ENCODE data around the gene TM9SF2.
A peak's percentile ranks its signal among the peaks of the same experiment; 100 is the strongest.

Gene TM9SF2

DNA sequence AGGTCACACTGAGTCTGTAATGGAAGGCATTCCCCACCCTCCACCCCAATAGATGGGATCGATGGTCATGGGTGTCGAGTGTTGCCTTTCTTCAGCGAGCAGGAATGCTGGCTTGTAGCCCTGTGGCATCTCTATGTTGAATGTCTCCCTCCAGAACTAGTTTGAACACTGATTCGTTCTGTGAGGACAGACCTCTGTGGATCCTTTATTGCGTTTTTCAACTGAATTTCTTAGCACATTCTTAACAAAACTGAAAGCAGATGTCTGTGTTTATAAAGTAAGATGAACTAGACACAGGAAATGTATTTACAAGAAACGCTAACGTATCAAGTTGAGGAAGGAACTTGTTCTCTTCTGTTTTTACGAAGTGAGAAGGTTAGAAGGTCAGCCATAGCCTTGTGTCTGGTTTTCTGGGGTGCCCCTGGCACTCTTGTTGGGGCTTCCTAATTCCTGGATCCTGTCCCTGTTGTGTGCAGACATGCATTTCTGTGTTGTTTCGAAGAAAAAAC lies 36.8 kb upstream of the TM9SF2 start:
- ChIA-PET CTCF (interaction anchor here (0.9 to 1.3 kb wide), 2 partner anchors 8 to 78 kb away, joined by 3 read pairs; no protein-coding TSS in a partner anchor), POLR2A (no interaction called here)
- H3K4me3 ChIP-seq (ENCODE audit: control insufficient read depth in 1 of 7, extremely low read depth in 1 of 7, insufficient read depth in 4 of 7, low read depth in 2 of 7, low read length in 6 of 7) = peak overlapping the region in 1 of 7 experiments; percentile 32
- 46% methylated on average over 7 of the region's 9 CpGs for WGBS (ENCODE audit: insufficient coverage)
- H3K4me1 ChIP-seq (ENCODE audit: control extremely low read depth in 1 of 4, control insufficient read depth in 4 of 4, insufficient read depth in 4 of 4, low read length in 3 of 4) = peaks cover 17 to 29% (median 19%) of the 10 kb centered on the region in 4 experiments
- no peaks in the 10 kb centered on the region for H3K27me3 ChIP-seq (replicated peaks in 2 of 5; ENCODE audit: control insufficient read depth in 4 of 5, insufficient read depth in 5 of 5, low read length in 4 of 5)
- peak in 2 of 3 donors; percentile 49 to 60 for DNase-seq
- H3K36me3 ChIP-seq (ENCODE audit: control insufficient read depth in 4 of 4, insufficient read depth in 4 of 4, low read length in 3 of 4) = no peaks in the 10 kb centered on the region
- no peaks in the 10 kb centered on the region for H3K9me3 ChIP-seq (ENCODE audit: control extremely low read depth in 1 of 5, control insufficient read depth in 4 of 5, insufficient read depth in 2 of 5, low read depth in 1 of 5, low read length in 4 of 5)
- H3K27ac ChIP-seq (ENCODE audit: insufficient read depth in 1 of 2, low read depth in 1 of 2, low read length in 2 of 2, poor library complexity in 1 of 2, severe bottlenecking in 2 of 2) = peak overlapping the region; percentile 20 to 36

GRCh38 chr13:99465454-99465853 lies 35.8 kb upstream of the TM9SF2 start:
- Histone ChIP-seq H3K4me3 (ENCODE audit: control insufficient read depth in 1 of 7, extremely low read depth in 1 of 7, insufficient read depth in 4 of 7, low read depth in 2 of 7, low read length in 6 of 7) (no peak overlapping the region), H3K27ac (ENCODE audit: insufficient read depth in 1 of 2, low read depth in 1 of 2, low read length in 2 of 2, poor library complexity in 1 of 2, severe bottlenecking in 2 of 2) (no peak overlapping the region), H3K27me3 (replicated peaks in 2 of 5; ENCODE audit: control insufficient read depth in 4 of 5, insufficient read depth in 5 of 5, low read length in 4 of 5) (no peaks in the 10 kb centered on the region), H3K36me3 (ENCODE audit: control insufficient read depth in 4 of 4, insufficient read depth in 4 of 4, low read length in 3 of 4) (no peaks in the 10 kb centered on the region), H3K9me3 (ENCODE audit: control extremely low read depth in 1 of 5, control insufficient read depth in 4 of 5, insufficient read depth in 2 of 5, low read depth in 1 of 5, low read length in 4 of 5) (no peaks in the 10 kb centered on the region), H3K4me1 (ENCODE audit: control extremely low read depth in 1 of 4, control insufficient read depth in 4 of 4, insufficient read depth in 4 of 4, low read length in 3 of 4) (peaks cover 16 to 29% (median 19%) of the 10 kb centered on the region in 4 experiments)
- ChIA-PET POLR2A (no interaction called here), CTCF (interaction anchor here (0.6 to 3.1 kb wide), 9 partner anchors 9 to 266 kb away, joined by 3 to 21 read pairs (median 3); partner anchors contain the start of gene TM9SF2)
- no CpG with 5 or more reads among the region's 2 CpGs for WGBS (ENCODE audit: insufficient coverage)
- peak in 2 of 3 donors; percentile 22 to 38 for DNase-seq

DNA sequence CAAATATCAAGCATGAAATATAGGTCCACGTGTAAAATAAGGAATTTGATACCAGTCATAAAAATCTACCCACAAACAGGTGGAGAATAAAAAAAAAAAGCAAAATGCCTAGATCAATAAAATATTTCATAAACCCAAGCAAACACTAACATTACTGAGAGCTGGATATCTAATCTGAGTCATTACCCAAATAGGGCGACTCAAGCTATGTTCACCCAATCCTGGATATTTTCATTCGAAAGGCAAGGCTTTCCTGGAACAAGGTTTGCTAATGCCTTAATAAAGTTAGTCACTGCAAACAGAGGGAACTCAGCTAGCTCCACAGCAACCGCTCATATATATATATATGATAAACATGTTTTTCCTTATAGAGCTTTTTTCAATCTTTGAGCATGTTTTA lies 33.5 kb upstream of the TM9SF2 start:
- peaks cover 11 to 27% (median 16%) of the 10 kb centered on the region in 4 experiments for H3K4me1 ChIP-seq (ENCODE audit: control extremely low read depth in 1 of 4, control insufficient read depth in 4 of 4, insufficient read depth in 4 of 4, low read length in 3 of 4)
- POLR2A ChIA-PET = interaction anchor here (0.6 kb wide), 2 partner anchors 412 to 1191 kb away, joined by 3 to 5 read pairs; no protein-coding TSS in a partner anchor
- no peaks in the 10 kb centered on the region for H3K27me3 ChIP-seq (replicated peaks in 2 of 5; ENCODE audit: control insufficient read depth in 4 of 5, insufficient read depth in 5 of 5, low read length in 4 of 5)
- 100% methylated on average over 1 of the region's 4 CpGs for WGBS (ENCODE audit: insufficient coverage)
- peaks cover 0 to 3% (median 0%) of the 10 kb centered on the region in 5 experiments for H3K9me3 ChIP-seq (ENCODE audit: control extremely low read depth in 1 of 5, control insufficient read depth in 4 of 5, insufficient read depth in 2 of 5, low read depth in 1 of 5, low read length in 4 of 5)
- no peaks in the 10 kb centered on the region for H3K36me3 ChIP-seq (ENCODE audit: control insufficient read depth in 4 of 4, insufficient read depth in 4 of 4, low read length in 3 of 4)
- CTCF ChIA-PET = interaction anchor here (0.5 to 3.1 kb wide), 9 partner anchors 10 to 200 kb away, joined by 3 to 21 read pairs (median 3); partner anchors contain the start of gene TM9SF2
- H3K4me3 ChIP-seq (ENCODE audit: control insufficient read depth in 1 of 7, extremely low read depth in 1 of 7, insufficient read depth in 4 of 7, low read depth in 2 of 7, low read length in 6 of 7) = no peak overlapping the region
- DNase-seq = no peak
- H3K27ac ChIP-seq (ENCODE audit: insufficient read depth in 1 of 2, low read depth in 1 of 2, low read length in 2 of 2, poor library complexity in 1 of 2, severe bottlenecking in 2 of 2) = no peak overlapping the region

GRCh38 chr13:99469041-99469440 lies 32.2 kb upstream of the TM9SF2 start:
- Histone ChIP-seq H3K4me1 (ENCODE audit: control extremely low read depth in 1 of 4, control insufficient read depth in 4 of 4, insufficient read depth in 4 of 4, low read length in 3 of 4) (peaks cover 11 to 19% (median 13%) of the 10 kb centered on the region in 4 experiments), H3K27ac (ENCODE audit: insufficient read depth in 1 of 2, low read depth in 1 of 2, low read length in 2 of 2, poor library complexity in 1 of 2, severe bottlenecking in 2 of 2) (no peak overlapping the region), H3K9me3 (ENCODE audit: control extremely low read depth in 1 of 5, control insufficient read depth in 4 of 5, insufficient read depth in 2 of 5, low read depth in 1 of 5, low read length in 4 of 5) (peaks cover 0 to 3% (median 0%) of the 10 kb centered on the region in 5 experiments), H3K27me3 (replicated peaks in 2 of 5; ENCODE audit: control insufficient read depth in 4 of 5, insufficient read depth in 5 of 5, low read length in 4 of 5) (no peaks in the 10 kb centered on the region), H3K36me3 (ENCODE audit: control insufficient read depth in 4 of 4, insufficient read depth in 4 of 4, low read length in 3 of 4) (no peaks in the 10 kb centered on the region), H3K4me3 (ENCODE audit: control insufficient read depth in 1 of 7, extremely low read depth in 1 of 7, insufficient read depth in 4 of 7, low read depth in 2 of 7, low read length in 6 of 7) (no peak overlapping the region)
- ChIA-PET POLR2A (no interaction called here), CTCF (interaction anchor here (1.5 kb wide), 1 partner anchor 19 kb away, joined by 4 read pairs; no protein-coding TSS in a partner anchor)
- peak in 2 of 3 donors; percentile 38 to 49 for DNase-seq
- 75% methylated on average over 2 of the region's 2 CpGs for WGBS (ENCODE audit: insufficient coverage)

- Histone ChIP-seq H3K27ac (ENCODE audit: insufficient read depth in 1 of 2, low read depth in 1 of 2, low read length in 2 of 2, poor library complexity in 1 of 2, severe bottlenecking in 2 of 2) (no peak overlapping the region), H3K36me3 (ENCODE audit: control insufficient read depth in 4 of 4, insufficient read depth in 4 of 4, low read length in 3 of 4) (no peaks in the 10 kb centered on the region), H3K27me3 (replicated peaks in 2 of 5; ENCODE audit: control insufficient read depth in 4 of 5, insufficient read depth in 5 of 5, low read length in 4 of 5) (no peaks in the 10 kb centered on the region), H3K9me3 (ENCODE audit: control extremely low read depth in 1 of 5, control insufficient read depth in 4 of 5, insufficient read depth in 2 of 5, low read depth in 1 of 5, low read length in 4 of 5) (peaks cover 0 to 3% (median 0%) of the 10 kb centered on the region in 5 experiments), H3K4me3 (ENCODE audit: control insufficient read depth in 1 of 7, extremely low read depth in 1 of 7, insufficient read depth in 4 of 7, low read depth in 2 of 7, low read length in 6 of 7) (no peak overlapping the region), H3K4me1 (ENCODE audit: control extremely low read depth in 1 of 4, control insufficient read depth in 4 of 4, insufficient read depth in 4 of 4, low read length in 3 of 4) (peaks cover 2 to 9% (median 3%) of the 10 kb centered on the region in 4 experiments)
- no peak for DNase-seq
- ChIA-PET CTCF (interaction anchor here (0.7 to 1.5 kb wide), 2 partner anchors 20 to 34 kb away, joined by 3 to 4 read pairs; no protein-coding TSS in a partner anchor), POLR2A (interaction anchor here (0.6 to 1.0 kb wide), 2 partner anchors 13 to 109 kb away, joined by 4 to 6 read pairs; no protein-coding TSS in a partner anchor)
- no CpG with 5 or more reads among the region's 6 CpGs for WGBS (ENCODE audit: insufficient coverage)
Observed at GRCh38 chr13:99470027-99470426, 31.2 kb upstream of the TM9SF2 start.

GRCh38 chr13:99471221-99472121 lies 29.8 kb upstream of the TM9SF2 start:
- no peaks in the 10 kb centered on the region for H3K36me3 ChIP-seq (ENCODE audit: control insufficient read depth in 4 of 4, insufficient read depth in 4 of 4, low read length in 3 of 4)
- DNase-seq = no peak
- H3K4me1 ChIP-seq (ENCODE audit: control extremely low read depth in 1 of 4, control insufficient read depth in 4 of 4, insufficient read depth in 4 of 4, low read length in 3 of 4) = peaks cover 0 to 6% (median 2%) of the 10 kb centered on the region in 4 experiments
- 92% methylated on average over 2 of the region's 3 CpGs for WGBS (ENCODE audit: insufficient coverage)
- ChIA-PET POLR2A (no interaction called here), CTCF (interaction anchor here (1.5 kb wide), 1 partner anchor 12 kb away, joined by 4 read pairs; no protein-coding TSS in a partner anchor)
- H3K9me3 ChIP-seq (ENCODE audit: control extremely low read depth in 1 of 5, control insufficient read depth in 4 of 5, insufficient read depth in 2 of 5, low read depth in 1 of 5, low read length in 4 of 5) = peaks cover 0 to 3% (median 0%) of the 10 kb centered on the region in 5 experiments
- H3K4me3 ChIP-seq (ENCODE audit: control insufficient read depth in 1 of 7, extremely low read depth in 1 of 7, insufficient read depth in 4 of 7, low read depth in 2 of 7, low read length in 6 of 7) = no peak overlapping the region
- H3K27ac ChIP-seq (ENCODE audit: insufficient read depth in 1 of 2, low read depth in 1 of 2, low read length in 2 of 2, poor library complexity in 1 of 2, severe bottlenecking in 2 of 2) = no peak overlapping the region
- H3K27me3 ChIP-seq (replicated peaks in 2 of 5; ENCODE audit: control insufficient read depth in 4 of 5, insufficient read depth in 5 of 5, low read length in 4 of 5) = no peaks in the 10 kb centered on the region
